ENCODE results near the gene MRS2.

The MRS2 gene

GRCh38 chr6:24441599-24441904 is 38.8 kb downstream of the MRS2 start:
- H3K36me3 ChIP-seq (replicated peaks; ENCODE audit: insufficient read depth, low read length), result no peaks in the 10 kb centered on the region
- peaks cover 8% of the 10 kb centered on the region; the same call in 1 of the 2 replicates for H3F3A ChIP-seq (ENCODE audit: insufficient read depth, low read length)
- H3K4me2 ChIP-seq (ENCODE audit: low read depth, low read length), result no peak overlapping the region

GRCh38 chr6:24444588-24444987 is 41.9 kb downstream of the MRS2 start:
- Histone ChIP-seq H3K4me3 (ENCODE audit: low read length) (no peak overlapping the region), H2AFZ (ENCODE audit: low read length) (no peak overlapping the region), H3K9ac (ENCODE audit: low read length) (no peak overlapping the region), H3K27me3 (replicated peaks; ENCODE audit: insufficient read depth, low read length) (no peaks in the 10 kb centered on the region), H3K4me1 (ENCODE audit: low read length) (peaks cover 9% of the 10 kb centered on the region), H3K9me2 (replicated peaks; ENCODE audit: insufficient read depth, low read length) (no peaks in the 10 kb centered on the region), H3K79me2 (ENCODE audit: low read length) (no peaks in the 10 kb centered on the region), H3K9me3 (replicated peaks; ENCODE audit: insufficient read depth, low read length) (no peaks in the 10 kb centered on the region), H3K36me3 (replicated peaks; ENCODE audit: insufficient read depth, low read length) (no peaks in the 10 kb centered on the region), H3K27ac (ENCODE audit: low read length) (no peak overlapping the region), H3F3A (ENCODE audit: insufficient read depth, low read length) (peaks cover 7% of the 10 kb centered on the region; the same call in 1 of the 2 replicates), H3K4me2 (ENCODE audit: low read depth, low read length) (no peak overlapping the region), H4K20me1 (ENCODE audit: insufficient read depth, low read length) (no peaks in the 10 kb centered on the region)
- TF ChIP-seq EZH2phosphoT487 (IDR thresholded peaks at IDR 0.05; ENCODE audit: low read length) (no peak), EZH2 (optimal IDR thresholded peaks at IDR 0.05; ENCODE audit: low read depth, low read length) (no peak), CTCF (IDR thresholded peaks at IDR 0.05; ENCODE audit: low read length) (no peak)
- DNase-seq, result no peak

More at GRCh38 chr6:24441599-24441904, 38.8 kb downstream of the MRS2 start:
- DNase-seq, result no peak
- no peaks in the 10 kb centered on the region for H3K79me2 ChIP-seq (ENCODE audit: low read length)
- no peaks in the 10 kb centered on the region for H4K20me1 ChIP-seq (ENCODE audit: insufficient read depth, low read length)
- H3K9me3 ChIP-seq (replicated peaks; ENCODE audit: insufficient read depth, low read length), result no peaks in the 10 kb centered on the region
- no peaks in the 10 kb centered on the region for H3K27me3 ChIP-seq (replicated peaks; ENCODE audit: insufficient read depth, low read length)
- no peak overlapping the region for H3K4me3 ChIP-seq (ENCODE audit: low read length)
- no peak overlapping the region for H3K27ac ChIP-seq (ENCODE audit: low read length)
- peaks cover 16% of the 10 kb centered on the region for H3K4me1 ChIP-seq (ENCODE audit: low read length)
- H3K9me2 ChIP-seq (replicated peaks; ENCODE audit: insufficient read depth, low read length), result no peaks in the 10 kb centered on the region
- no peak overlapping the region for H2AFZ ChIP-seq (ENCODE audit: low read length)
- TF ChIP-seq EZH2 (optimal IDR thresholded peaks at IDR 0.05; ENCODE audit: low read depth, low read length), result no peak
- TF ChIP-seq CTCF (IDR thresholded peaks at IDR 0.05; ENCODE audit: low read length), result no peak
- TF ChIP-seq EZH2phosphoT487 (IDR thresholded peaks at IDR 0.05; ENCODE audit: low read length), result no peak
- H3K9ac ChIP-seq (ENCODE audit: low read length), result no peak overlapping the region

- H3F3A ChIP-seq (ENCODE audit: insufficient read depth, low read length), result no peaks in the 10 kb centered on the region
- H3K36me3 ChIP-seq (replicated peaks; ENCODE audit: insufficient read depth, low read length), result no peaks in the 10 kb centered on the region
- no peak overlapping the region for H3K9ac ChIP-seq (ENCODE audit: low read length)
- H3K79me2 ChIP-seq (ENCODE audit: low read length), result no peaks in the 10 kb centered on the region
- no peak for DNase-seq
- H3K9me3 ChIP-seq (replicated peaks; ENCODE audit: insufficient read depth, low read length), result no peaks in the 10 kb centered on the region
- H3K27ac ChIP-seq (ENCODE audit: low read length), result no peak overlapping the region
- no peak overlapping the region for H2AFZ ChIP-seq (ENCODE audit: low read length)
- TF ChIP-seq EZH2phosphoT487 (IDR thresholded peaks at IDR 0.05; ENCODE audit: low read length), result no peak
- TF ChIP-seq EZH2 (optimal IDR thresholded peaks at IDR 0.05; ENCODE audit: low read depth, low read length), result no peak
- TF ChIP-seq CTCF (IDR thresholded peaks at IDR 0.05; ENCODE audit: low read length), result no peak
- H3K4me2 ChIP-seq (ENCODE audit: low read depth, low read length), result no peak overlapping the region
- H3K4me1 ChIP-seq (ENCODE audit: low read length), result no peaks in the 10 kb centered on the region
- H3K4me3 ChIP-seq (ENCODE audit: low read length), result no peak overlapping the region
- H3K27me3 ChIP-seq (replicated peaks; ENCODE audit: insufficient read depth, low read length), result no peaks in the 10 kb centered on the region
- H4K20me1 ChIP-seq (ENCODE audit: insufficient read depth, low read length), result no peaks in the 10 kb centered on the region
- H3K9me2 ChIP-seq (replicated peaks; ENCODE audit: insufficient read depth, low read length), result no peaks in the 10 kb centered on the region
Measured at GRCh38 chr6:24445704-24446103, 43.0 kb downstream of the MRS2 start.
